ENCODE measurements around the gene TMEM127. TPM values are rescaled to one million over a fixed set of nuclear protein-coding genes. Genes with fewer than 3 reads are reported as not detected.
"Not testable (repeated sequence)": the region's sequence is repeated elsewhere in the genome, so short reads cannot be mapped to it uniquely, and the experiment has no call there.

Gene TMEM127
- total RNA-seq, 3 donors from 2014 or later: 31.9 to 37.5 (median 36.9) TPM

GRCh38 chr2:96240341-96241038 lies 25.3 kb downstream of the TMEM127 start:
- Mint-ChIP-seq H3K36me3 (ENCODE audit: insufficient read depth) (peaks cover 6% of the 10 kb centered on the region), H3K4me3 (no peak overlapping the region), H3K27me3 (ENCODE audit: low read depth) (no peaks in the 10 kb centered on the region), H3K9me3 (no peaks in the 10 kb centered on the region), H3K4me1 (ENCODE audit: low read depth) (peaks cover 33% of the 10 kb centered on the region)
- DNase-seq (no peak), ATAC-seq (no peak)

- no peaks in the 10 kb centered on the region for H3K27me3 Mint-ChIP-seq (ENCODE audit: low read depth)
- no peak for ATAC-seq
Observed at GRCh38 chr2:96239745-96240264, 26.0 kb downstream of the TMEM127 start.

GRCh38 chr2:96239091-96239490 lies 26.7 kb downstream of the TMEM127 start:
- peaks cover 26% of the 10 kb centered on the region for H3K4me1 Mint-ChIP-seq (ENCODE audit: low read depth)
- no peak for ATAC-seq
- no peaks in the 10 kb centered on the region for H3K9me3 Mint-ChIP-seq
- no peaks in the 10 kb centered on the region for H3K27me3 Mint-ChIP-seq (ENCODE audit: low read depth)
- H3K36me3 Mint-ChIP-seq (ENCODE audit: insufficient read depth): peaks cover 9% of the 10 kb centered on the region
- no peak overlapping the region for H3K4me3 Mint-ChIP-seq
- no peak for DNase-seq

More at GRCh38 chr2:96239745-96240264, 26.0 kb downstream of the TMEM127 start:
- no peaks in the 10 kb centered on the region for H3K9me3 Mint-ChIP-seq
- peaks cover 6% of the 10 kb centered on the region for H3K36me3 Mint-ChIP-seq (ENCODE audit: insufficient read depth)
- H3K4me1 Mint-ChIP-seq (ENCODE audit: low read depth): peaks cover 30% of the 10 kb centered on the region
- DNase-seq: no peak
- H3K4me3 Mint-ChIP-seq: no peak overlapping the region

GRCh38 chr2:96238266-96238665 lies 27.5 kb downstream of the TMEM127 start:
- DNase-seq (no peak), ATAC-seq (no peak)
- Mint-ChIP-seq H3K4me1 (ENCODE audit: low read depth) (peaks cover 28% of the 10 kb centered on the region), H3K4me3 (no peak overlapping the region), H3K9me3 (no peaks in the 10 kb centered on the region), H3K27me3 (ENCODE audit: low read depth) (no peaks in the 10 kb centered on the region), H3K36me3 (ENCODE audit: insufficient read depth) (peaks cover 9% of the 10 kb centered on the region)

GRCh38 chr2:96236882-96237281 lies 28.9 kb downstream of the TMEM127 start:
- ATAC-seq: no peak
- DNase-seq: no peak
- H3K9me3 Mint-ChIP-seq: no peaks in the 10 kb centered on the region
- H3K36me3 Mint-ChIP-seq (ENCODE audit: insufficient read depth): peaks cover 9% of the 10 kb centered on the region
- no peaks in the 10 kb centered on the region for H3K27me3 Mint-ChIP-seq (ENCODE audit: low read depth)
- H3K4me3 Mint-ChIP-seq: no peak overlapping the region
- H3K4me1 Mint-ChIP-seq (ENCODE audit: low read depth): peaks cover 16% of the 10 kb centered on the region

GRCh38 chr2:96233880-96234316 lies 31.9 kb downstream of the TMEM127 start:
- H3K9me3 Mint-ChIP-seq: no peaks in the 10 kb centered on the region
- H3K27me3 Mint-ChIP-seq (ENCODE audit: low read depth): no peaks in the 10 kb centered on the region
- H3K4me1 Mint-ChIP-seq (ENCODE audit: low read depth): peaks cover 2% of the 10 kb centered on the region
- no peak overlapping the region for H3K4me3 Mint-ChIP-seq
- ATAC-seq (no peak), DNase-seq (no peak)
- peaks cover 9% of the 10 kb centered on the region for H3K36me3 Mint-ChIP-seq (ENCODE audit: insufficient read depth)

GRCh38 chr2:96233436-96233835 lies 32.4 kb downstream of the TMEM127 start:
- H3K4me1 Mint-ChIP-seq (ENCODE audit: low read depth): peaks cover 2% of the 10 kb centered on the region
- H3K9me3 Mint-ChIP-seq: no peaks in the 10 kb centered on the region
- H3K4me3 Mint-ChIP-seq: no peak overlapping the region
- H3K36me3 Mint-ChIP-seq (ENCODE audit: insufficient read depth): peaks cover 9% of the 10 kb centered on the region
- no peaks in the 10 kb centered on the region for H3K27me3 Mint-ChIP-seq (ENCODE audit: low read depth)
- no peak for ATAC-seq
- DNase-seq: no peak

- Mint-ChIP-seq H3K9me3 (no peaks in the 10 kb centered on the region), H3K4me3 (no peak overlapping the region), H3K27me3 (ENCODE audit: low read depth) (no peaks in the 10 kb centered on the region), H3K36me3 (ENCODE audit: insufficient read depth) (peaks cover 7% of the 10 kb centered on the region), H3K4me1 (ENCODE audit: low read depth) (peaks cover 2% of the 10 kb centered on the region)
- no peak for ATAC-seq
- DNase-seq: no peak
Observed at GRCh38 chr2:96231316-96231715, 34.5 kb downstream of the TMEM127 start.

- H3K27me3 Mint-ChIP-seq (ENCODE audit: low read depth): no peaks in the 10 kb centered on the region
- peaks cover 3% of the 10 kb centered on the region for H3K4me1 Mint-ChIP-seq (ENCODE audit: low read depth)
- DNase-seq: no peak
- no peaks in the 10 kb centered on the region for H3K9me3 Mint-ChIP-seq
- no peaks in the 10 kb centered on the region for H3K36me3 Mint-ChIP-seq (ENCODE audit: insufficient read depth)
- H3K4me3 Mint-ChIP-seq: no peak overlapping the region
- ATAC-seq: no peak
Observed at GRCh38 chr2:96225016-96225533, 40.7 kb downstream of the TMEM127 start.

GRCh38 chr2:96221106-96221505 lies 44.7 kb downstream of the TMEM127 start:
- H3K4me1 Mint-ChIP-seq (ENCODE audit: low read depth); H3K4me3 Mint-ChIP-seq; H3K36me3 Mint-ChIP-seq (ENCODE audit: insufficient read depth); ATAC-seq; DNase-seq; H3K27me3 Mint-ChIP-seq (ENCODE audit: low read depth); H3K9me3 Mint-ChIP-seq: not testable (repeated sequence)

GRCh38 chr2:96219959-96220358 lies 45.8 kb downstream of the TMEM127 start:
- not testable (repeated sequence) for H3K36me3 Mint-ChIP-seq (ENCODE audit: insufficient read depth); DNase-seq; ATAC-seq; H3K27me3 Mint-ChIP-seq (ENCODE audit: low read depth); H3K4me3 Mint-ChIP-seq; H3K9me3 Mint-ChIP-seq; H3K4me1 Mint-ChIP-seq (ENCODE audit: low read depth)

GRCh38 chr2:96218508-96219131 lies 47.2 kb downstream of the TMEM127 start:
- Mint-ChIP-seq H3K36me3 (ENCODE audit: insufficient read depth) (no peaks in the 10 kb centered on the region), H3K4me1 (ENCODE audit: low read depth) (no peaks in the 10 kb centered on the region), H3K4me3 (no peak overlapping the region), H3K27me3 (ENCODE audit: low read depth) (no peaks in the 10 kb centered on the region), H3K9me3 (no peaks in the 10 kb centered on the region)
- ATAC-seq: no peak
- no peak for DNase-seq

- Mint-ChIP-seq H3K4me1 (ENCODE audit: low read depth) (peaks cover 7% of the 10 kb centered on the region), H3K4me3 (no peak overlapping the region), H3K36me3 (ENCODE audit: insufficient read depth) (no peaks in the 10 kb centered on the region), H3K27me3 (ENCODE audit: low read depth) (no peaks in the 10 kb centered on the region), H3K9me3 (no peaks in the 10 kb centered on the region)
- ATAC-seq (no peak), DNase-seq (no peak)
Observed at GRCh38 chr2:96214554-96214953, 51.2 kb downstream of the TMEM127 start.

GRCh38 chr2:96213379-96213778 lies 52.4 kb downstream of the TMEM127 start:
- Mint-ChIP-seq H3K4me3 (no peak overlapping the region), H3K9me3 (no peaks in the 10 kb centered on the region), H3K36me3 (ENCODE audit: insufficient read depth) (no peaks in the 10 kb centered on the region), H3K27me3 (ENCODE audit: low read depth) (no peaks in the 10 kb centered on the region), H3K4me1 (ENCODE audit: low read depth) (peaks cover 14% of the 10 kb centered on the region)
- DNase-seq (no peak), ATAC-seq (no peak)

GRCh38 chr2:96212339-96212738 lies 53.5 kb downstream of the TMEM127 start:
- H3K9me3 Mint-ChIP-seq: no peaks in the 10 kb centered on the region
- no peaks in the 10 kb centered on the region for H3K36me3 Mint-ChIP-seq (ENCODE audit: insufficient read depth)
- H3K27me3 Mint-ChIP-seq (ENCODE audit: low read depth): no peaks in the 10 kb centered on the region
- no peak for ATAC-seq
- peaks cover 14% of the 10 kb centered on the region for H3K4me1 Mint-ChIP-seq (ENCODE audit: low read depth)
- no peak for DNase-seq
- no peak overlapping the region for H3K4me3 Mint-ChIP-seq

All from activated T-cell treated with anti-CD3 and anti-CD28 coated beads, Interleukin-2, amount 50 U/mL, for 4 hours (primary cell).